GM23248 (cell line): Measurements from ENCODE around the gene SLU7.

ENCODE experiments used
- EZH2 ChIP-seq: fragments of 200-600 bp; sonication (generic); IDR thresholded peaks from 2 replicates; pipeline ENCODE4 v1.6.1; 2018; ENCODE audit warnings: antibody characterized with exemption, mild to moderate bottlenecking; ENCODE audit not compliant: insufficient read depth, poor library complexity, severe bottlenecking
- EZH2phosphoT487 ChIP-seq: fragments of 200-600 bp; sonication (generic); IDR thresholded peaks from 2 replicates; pipeline ENCODE4 v1.6.1; 2018; ENCODE audit warnings: antibody characterized with exemption, moderate library complexity, mild to moderate bottlenecking, low read depth; ENCODE audit not compliant: insufficient read depth

GRCh38 chr5:160445751-160446150 is 26.9 kb upstream of the SLU7 start:
- TF ChIP-seq EZH2 (no peak), EZH2phosphoT487 (no peak)
